Stimulated activated CD4-positive, alpha-beta T cell treated with anti-CD3 and anti-CD28 coated beads, Interleukin-15, amount 100 ng/mL, for 24 hours (primary cell): ENCODE results near the gene FBXL17.

ENCODE experiments used
- DNase-seq: peaks from one replicate; pipeline ENCODE4 v3.0.0-alpha.2; 2020

FBXL17 gene

GRCh38 chr5:107982703-107983425 lies 399.0 kb downstream of the FBXL17 start:
- DNase-seq, result no peak

GRCh38 chr5:107980923-107981692 lies 400.8 kb downstream of the FBXL17 start:
- no peak for DNase-seq

- DNase-seq, result no peak
These were observed 402.0 kb downstream of the FBXL17 start for GRCh38 chr5:107979900-107980299.

GRCh38 chr5:107979291-107979690 lies 402.6 kb downstream of the FBXL17 start:
- no peak for DNase-seq

- no peak for DNase-seq
These were observed 404.3 kb downstream of the FBXL17 start for GRCh38 chr5:107977550-107978071.

- no peak for DNase-seq
These were observed 406.3 kb downstream of the FBXL17 start for GRCh38 chr5:107975568-107975967.

- no peak for DNase-seq
These were observed 410.1 kb downstream of the FBXL17 start for GRCh38 chr5:107971846-107972245.

- DNase-seq, result no peak
These were observed 412.1 kb downstream of the FBXL17 start for GRCh38 chr5:107969847-107970246.

GRCh38 chr5:107968998-107969397 lies 412.9 kb downstream of the FBXL17 start:
- no peak for DNase-seq

- DNase-seq, result no peak
These were observed 413.5 kb downstream of the FBXL17 start for GRCh38 chr5:107968406-107968843.

- DNase-seq, result no peak
These were observed 415.7 kb downstream of the FBXL17 start for GRCh38 chr5:107966201-107966600.

GRCh38 chr5:107964722-107965121 lies 417.2 kb downstream of the FBXL17 start:
- DNase-seq, result no peak

- DNase-seq, result no peak
These were observed 422.2 kb downstream of the FBXL17 start for GRCh38 chr5:107959573-107960279.

GRCh38 chr5:107958861-107959260 lies 423.0 kb downstream of the FBXL17 start:
- DNase-seq, result no peak

- DNase-seq, result no peak
These were observed 423.5 kb downstream of the FBXL17 start for GRCh38 chr5:107958432-107958831.

GRCh38 chr5:107957051-107957450 lies 424.8 kb downstream of the FBXL17 start:
- no peak for DNase-seq

GRCh38 chr5:107955321-107955720 lies 426.6 kb downstream of the FBXL17 start:
- DNase-seq, result no peak

- no peak for DNase-seq
These were observed 427.6 kb downstream of the FBXL17 start for GRCh38 chr5:107954254-107954653.

- no peak for DNase-seq
These were observed 429.4 kb downstream of the FBXL17 start for GRCh38 chr5:107952450-107952849.

GRCh38 chr5:107951309-107951708 lies 430.6 kb downstream of the FBXL17 start:
- no peak for DNase-seq

- DNase-seq, result no peak
These were observed 431.1 kb downstream of the FBXL17 start for GRCh38 chr5:107950776-107951175.

- no peak for DNase-seq
These were observed 432.1 kb downstream of the FBXL17 start for GRCh38 chr5:107949688-107950341.

- DNase-seq, result no peak
These were observed 433.5 kb downstream of the FBXL17 start for GRCh38 chr5:107948377-107948776.
